Lower lobe of right lung (tissue), 2 donors: ENCODE measurements around the gene NPPC. TPM values are rescaled to one million over a fixed set of nuclear protein-coding genes. Genes with fewer than 3 reads are reported as not detected.
"Not testable (repeated sequence)": the region's sequence is repeated elsewhere in the genome, so short reads cannot be mapped to it uniquely, and the experiment has no call there.

ENCODE experiments used
- ATAC-seq, 2 donors: fragments of 200-7000 bp; cut with Tn5 transposase; one replicate each; pipeline ENCODE4 v1.9.1; 2020 to 2022; ENCODE audit warnings: mild to moderate bottlenecking in 2 of 2, moderate library complexity in 2 of 2
- DNase-seq: peaks from one replicate; pipeline ENCODE4 v3.0.0-alpha.2; 2020
- H3K27ac ChIP-seq: fragments of 200-600 bp; one replicate; pipeline ENCODE4 v1.8.0; 2022
- H3K27me3 ChIP-seq: fragments of 200-600 bp; one replicate; pipeline ENCODE4 v1.8.0; 2022; ENCODE audit warnings: low read depth
- H3K36me3 ChIP-seq: fragments of 200-600 bp; one replicate; pipeline ENCODE4 v1.8.0; 2022; ENCODE audit warnings: mild to moderate bottlenecking
- H3K4me1 ChIP-seq: fragments of 200-600 bp; one replicate; pipeline ENCODE4 v1.8.0; 2022
- H3K4me3 ChIP-seq: fragments of 200-600 bp; one replicate; pipeline ENCODE4 v1.8.0; 2022; ENCODE audit warnings: mild to moderate bottlenecking
- H3K9me3 ChIP-seq: fragments of 200-600 bp; one replicate; pipeline ENCODE4 v1.8.0; 2022
- intact Hi-C: fragments of 100-400 bp; cut with DNase I; formaldehyde crosslinking; loops from one replicate; pipeline ENCODE4 v1.11.0; 2022
- total RNA-seq: library from RNA; stranded (reverse); fragmentation: NEBNext Ultra II Directional; extraction: Animal tissue kit (Norgen Biotek cat#: 25700); gene quantifications from one replicate; pipeline ENCODE4 v1.2.1, GENCODE V29; 2021
- TF ChIP-seq, protein P1 (sequence below): fragments of 200-600 bp; IDR thresholded peaks from one replicate; pipeline ENCODE4 v1.8.0; 2022; ENCODE audit warnings: antibody characterized with exemption, mild to moderate bottlenecking
- donor health status: DM: no; HTN: yes; CAD: no; lungs with severe emphysema.

The NPPC gene
- total RNA-seq, 1 donor from 2014 or later: not detected

DNA sequence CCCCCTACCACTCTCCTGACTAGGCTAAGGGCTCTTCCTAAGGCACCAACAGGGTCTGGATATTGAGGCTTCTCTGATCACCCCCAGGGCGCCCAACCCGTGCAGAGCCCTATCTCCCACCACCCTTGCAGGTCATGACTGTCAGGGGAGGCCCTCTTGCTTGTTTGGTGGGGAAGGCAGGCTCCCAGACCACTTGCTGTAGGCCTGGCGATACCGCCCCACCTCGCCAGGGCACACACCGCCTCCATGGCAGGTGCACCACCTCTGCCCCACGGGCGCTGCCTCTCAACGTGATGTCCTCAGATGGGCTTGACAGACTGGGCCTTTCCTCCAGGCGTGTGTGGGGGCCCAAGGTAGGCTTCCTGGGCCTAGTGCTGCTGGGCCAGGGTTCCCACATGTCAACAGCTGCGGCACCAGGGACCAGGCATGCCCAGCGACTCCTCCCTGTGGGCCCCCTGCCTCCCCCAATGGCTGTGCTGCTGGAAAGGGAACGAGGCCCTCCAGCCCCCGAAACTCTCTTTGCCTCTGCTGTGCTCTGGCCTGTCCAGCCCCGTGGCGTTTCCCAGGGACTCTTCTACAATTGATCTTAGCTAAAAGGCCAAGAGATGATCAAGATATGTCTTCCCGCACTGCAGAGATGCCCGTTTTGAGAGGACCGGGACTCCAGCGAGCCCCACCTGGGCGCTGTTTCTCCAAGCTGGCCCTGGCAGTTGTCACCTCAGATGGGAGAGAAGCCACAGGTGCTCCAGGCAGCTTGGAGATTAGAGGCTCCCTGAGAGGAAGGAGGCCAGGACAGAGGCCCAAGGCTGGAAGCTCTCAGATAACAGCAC is 7.5 kb downstream of the NPPC start:
- H3K27ac ChIP-seq: no peak overlapping the region
- ATAC-seq (no peak), DNase-seq (peak; percentile 38)
- intact Hi-C loops: no loop called here
- no peak overlapping the region for H3K4me3 ChIP-seq
- H3K36me3 ChIP-seq: no peaks in the 10 kb centered on the region
- H3K4me1 ChIP-seq: no peaks in the 10 kb centered on the region
- peaks cover 19% of the 10 kb centered on the region for H3K27me3 ChIP-seq
- H3K9me3 ChIP-seq: no peaks in the 10 kb centered on the region
- TF ChIP-seq, protein P1, sequence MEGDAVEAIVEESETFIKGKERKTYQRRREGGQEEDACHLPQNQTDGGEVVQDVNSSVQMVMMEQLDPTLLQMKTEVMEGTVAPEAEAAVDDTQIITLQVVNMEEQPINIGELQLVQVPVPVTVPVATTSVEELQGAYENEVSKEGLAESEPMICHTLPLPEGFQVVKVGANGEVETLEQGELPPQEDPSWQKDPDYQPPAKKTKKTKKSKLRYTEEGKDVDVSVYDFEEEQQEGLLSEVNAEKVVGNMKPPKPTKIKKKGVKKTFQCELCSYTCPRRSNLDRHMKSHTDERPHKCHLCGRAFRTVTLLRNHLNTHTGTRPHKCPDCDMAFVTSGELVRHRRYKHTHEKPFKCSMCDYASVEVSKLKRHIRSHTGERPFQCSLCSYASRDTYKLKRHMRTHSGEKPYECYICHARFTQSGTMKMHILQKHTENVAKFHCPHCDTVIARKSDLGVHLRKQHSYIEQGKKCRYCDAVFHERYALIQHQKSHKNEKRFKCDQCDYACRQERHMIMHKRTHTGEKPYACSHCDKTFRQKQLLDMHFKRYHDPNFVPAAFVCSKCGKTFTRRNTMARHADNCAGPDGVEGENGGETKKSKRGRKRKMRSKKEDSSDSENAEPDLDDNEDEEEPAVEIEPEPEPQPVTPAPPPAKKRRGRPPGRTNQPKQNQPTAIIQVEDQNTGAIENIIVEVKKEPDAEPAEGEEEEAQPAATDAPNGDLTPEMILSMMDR: no peak

GRCh38 chr2:231917280-231918066 is 8.7 kb downstream of the NPPC start:
- H3K9me3 ChIP-seq: no peaks in the 10 kb centered on the region
- H3K27me3 ChIP-seq: peaks cover 8% of the 10 kb centered on the region
- no peak overlapping the region for H3K27ac ChIP-seq
- DNase-seq: peak; percentile 20
- no peaks in the 10 kb centered on the region for H3K36me3 ChIP-seq
- no peak overlapping the region for H3K4me3 ChIP-seq
- TF ChIP-seq, protein P1: no peak
- intact Hi-C loops: no loop called here
- H3K4me1 ChIP-seq: no peaks in the 10 kb centered on the region
- ATAC-seq: no peak

DNA sequence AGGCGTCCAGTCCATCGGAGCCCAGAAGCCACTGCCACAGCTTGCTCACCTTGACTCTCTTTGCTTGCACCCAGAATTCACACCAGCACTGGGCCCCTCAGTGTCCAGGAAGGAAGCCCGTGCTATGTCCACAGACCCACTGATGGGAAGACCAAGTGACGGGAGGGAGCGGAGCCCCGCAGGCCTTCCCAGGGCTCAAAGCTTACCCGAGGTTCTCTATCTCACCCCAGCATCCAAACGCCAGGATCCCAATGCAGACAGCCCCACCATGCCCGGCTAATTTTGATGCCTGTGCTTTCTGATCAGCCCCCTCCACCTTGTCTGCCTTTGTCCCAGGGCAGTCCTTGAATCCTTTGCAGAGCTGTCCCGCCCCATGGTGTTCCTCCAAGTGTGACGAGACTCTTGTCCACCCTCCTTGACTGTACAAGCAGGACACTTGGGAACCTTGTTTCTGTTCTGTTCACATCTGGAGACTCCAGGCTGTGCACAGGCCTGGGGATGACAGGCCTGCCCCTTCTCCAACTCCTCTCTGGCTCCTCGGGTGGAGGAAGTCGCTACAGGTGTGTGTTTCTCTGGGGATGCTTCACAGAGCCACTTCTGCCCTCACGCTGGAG is 12.0 kb downstream of the NPPC start:
- intact Hi-C loops: no loop called here
- no peak for DNase-seq
- Histone ChIP-seq H3K36me3 (no peaks in the 10 kb centered on the region), H3K27me3 (peaks cover 3% of the 10 kb centered on the region), H3K27ac (no peak overlapping the region), H3K9me3 (no peaks in the 10 kb centered on the region), H3K4me3 (no peak overlapping the region), H3K4me1 (no peaks in the 10 kb centered on the region)
- ATAC-seq: no peak
- TF ChIP-seq, protein P1: no peak

DNA sequence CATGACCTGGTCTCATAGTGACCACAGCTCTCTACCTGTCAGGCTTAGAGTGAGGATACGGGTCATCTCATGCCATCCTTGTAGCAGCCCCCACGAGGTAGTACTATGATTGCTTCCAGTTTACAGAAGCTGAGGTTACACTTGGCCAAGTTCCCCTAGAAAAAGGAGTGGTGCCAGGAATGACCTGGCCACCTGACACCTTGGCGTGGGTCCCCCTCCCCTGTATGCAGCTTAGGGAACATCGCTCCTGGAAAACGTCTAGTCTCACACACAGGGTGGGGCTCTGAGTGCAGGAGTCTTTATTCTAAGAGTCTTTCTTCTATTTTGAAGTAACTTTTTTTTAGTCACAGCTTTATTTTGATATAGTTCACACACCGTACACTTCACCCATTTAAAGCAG is 14.8 kb downstream of the NPPC start:
- Histone ChIP-seq H3K9me3 (no peaks in the 10 kb centered on the region), H3K27me3 (no peaks in the 10 kb centered on the region), H3K27ac (no peak overlapping the region), H3K36me3 (no peaks in the 10 kb centered on the region), H3K4me3 (no peak overlapping the region), H3K4me1 (no peaks in the 10 kb centered on the region)
- intact Hi-C loops: no loop called here
- ATAC-seq: no peak
- TF ChIP-seq, protein P1: no peak
- no peak for DNase-seq

GRCh38 chr2:231910771-231911170 is 15.4 kb downstream of the NPPC start:
- Histone ChIP-seq H3K4me1 (no peaks in the 10 kb centered on the region), H3K27ac (no peak overlapping the region), H3K27me3 (no peaks in the 10 kb centered on the region), H3K9me3 (no peaks in the 10 kb centered on the region), H3K36me3 (no peaks in the 10 kb centered on the region), H3K4me3 (no peak overlapping the region)
- no peak for ATAC-seq
- DNase-seq: no peak
- intact Hi-C loops: no loop called here
- TF ChIP-seq, protein P1: no peak

DNA sequence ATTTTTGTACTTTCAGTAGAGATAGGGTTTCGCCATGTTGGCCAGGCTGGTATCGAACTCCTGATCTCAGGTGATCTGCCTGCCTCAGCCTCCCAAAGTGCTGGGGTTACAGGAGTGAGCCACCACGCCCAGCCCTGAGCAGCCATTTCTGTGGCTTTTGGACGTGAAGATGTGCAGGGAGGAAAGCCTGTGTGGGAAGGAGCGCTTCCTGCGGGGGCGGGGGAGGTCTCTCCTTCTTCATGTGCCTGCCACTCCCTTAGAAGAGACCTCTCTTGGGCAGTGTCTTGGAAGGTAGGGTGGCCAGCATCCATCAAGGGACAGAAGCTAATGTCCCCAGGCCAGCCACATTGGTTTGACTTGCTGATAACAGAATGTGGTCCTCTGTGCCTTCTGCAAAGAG is 16.0 kb downstream of the NPPC start:
- H3K4me1 ChIP-seq, DNase-seq, H3K4me3 ChIP-seq, H3K36me3 ChIP-seq, H3K9me3 ChIP-seq, ATAC-seq, intact Hi-C loops, H3K27me3 ChIP-seq, H3K27ac ChIP-seq: not testable (repeated sequence)
